Inflammatory macrophage treated with lipopolysaccharide for 4 hours (primary cell): ENCODE measurements around the gene CCDC197.

Experiments
- DNase-seq: peaks from one replicate; pipeline ENCODE4 v3.0.0-alpha.2; 2020

Gene CCDC197

GRCh38 chr14:94027566-94028449 is 30.7 kb downstream of the CCDC197 start:
- DNase-seq = no peak

GRCh38 chr14:94028450-94028826 is 31.3 kb downstream of the CCDC197 start:
- DNase-seq = no peak

GRCh38 chr14:94029265-94029664 is 32.2 kb downstream of the CCDC197 start:
- peak; percentile 79 for DNase-seq

GRCh38 chr14:94029671-94030203 is 32.6 kb downstream of the CCDC197 start:
- DNase-seq = no peak

- no peak for DNase-seq
These were observed 33.5 kb downstream of the CCDC197 start for GRCh38 chr14:94030571-94030970.

GRCh38 chr14:94031161-94031882 is 34.2 kb downstream of the CCDC197 start:
- no peak for DNase-seq

- DNase-seq = no peak
These were observed 34.8 kb downstream of the CCDC197 start for GRCh38 chr14:94031883-94032279.

GRCh38 chr14:94034886-94035285 is 37.8 kb downstream of the CCDC197 start:
- DNase-seq = no peak

GRCh38 chr14:94036313-94037167 is 39.4 kb downstream of the CCDC197 start:
- DNase-seq = peak; percentile 65

- no peak for DNase-seq
These were observed 40.9 kb downstream of the CCDC197 start for GRCh38 chr14:94037954-94038353.

- no peak for DNase-seq
These were observed 41.4 kb downstream of the CCDC197 start for GRCh38 chr14:94038510-94038909.

- no peak for DNase-seq
These were observed 42.0 kb downstream of the CCDC197 start for GRCh38 chr14:94038921-94039629.

- no peak for DNase-seq
These were observed 43.1 kb downstream of the CCDC197 start for GRCh38 chr14:94040247-94040646.

- no peak for DNase-seq
These were observed 43.7 kb downstream of the CCDC197 start for GRCh38 chr14:94040796-94041195.

GRCh38 chr14:94041551-94042346 is 44.6 kb downstream of the CCDC197 start:
- no peak for DNase-seq

GRCh38 chr14:94042433-94043091 is 45.5 kb downstream of the CCDC197 start:
- no peak for DNase-seq

GRCh38 chr14:94043111-94043755 is 46.1 kb downstream of the CCDC197 start:
- no peak for DNase-seq

- DNase-seq = no peak
These were observed 46.8 kb downstream of the CCDC197 start for GRCh38 chr14:94043756-94044475.

GRCh38 chr14:94044476-94045091 is 47.5 kb downstream of the CCDC197 start:
- no peak for DNase-seq
